Activated B cell treated with CpG ODN at 0.5 μM for 24 hours (primary cell): ENCODE data around the gene DYNLT3. TPM values are rescaled to one million over a fixed set of nuclear protein-coding genes. Genes with fewer than 3 reads are reported as not detected.

Source experiments
- ATAC-seq: fragments of 200-7000 bp; cut with Tn5 transposase; one replicate; pipeline ENCODE4 v1.10.0; 2021; ENCODE audit warnings: low read depth, mild to moderate bottlenecking, moderate library complexity
- CTCF ChIA-PET: fragments of 350-600 bp; sonication (Branson Sonifier 250); formaldehyde crosslinking; loops from one replicate; lab custom pipeline; 2021; ENCODE audit warnings: antibody characterized with exemption; lab: Charles Lee
- POLR2A ChIA-PET: fragments of 350-600 bp; sonication (Branson Sonifier 250); formaldehyde crosslinking; loops from one replicate; lab custom pipeline; 2021; ENCODE audit warnings: antibody characterized with exemption; lab: Charles Lee
- DNase-seq: peaks from one replicate; pipeline ENCODE4 v3.0.0; 2022
- H3K27ac Mint-ChIP-seq: one replicate; pipeline ENCODE4 v1.8.0; 2020; ENCODE audit warnings: mixed read lengths
- H3K27me3 Mint-ChIP-seq: one replicate; pipeline ENCODE4 v1.8.0; 2021; ENCODE audit warnings: mixed read lengths
- H3K36me3 Mint-ChIP-seq: one replicate; pipeline ENCODE4 v1.8.0; 2021; ENCODE audit warnings: low read depth, mixed read lengths
- H3K4me1 Mint-ChIP-seq: one replicate; pipeline ENCODE4 v1.8.0; 2021; ENCODE audit warnings: mixed read lengths
- H3K4me3 Mint-ChIP-seq: one replicate; pipeline ENCODE4 v1.8.0; 2020; ENCODE audit warnings: mild to moderate bottlenecking, mixed read lengths
- H3K9me3 Mint-ChIP-seq: one replicate; pipeline ENCODE4 v1.8.0; 2020; ENCODE audit warnings: mixed read lengths
- intact Hi-C: fragments of 100-400 bp; cut with micrococcal nuclease; formaldehyde crosslinking; loops from one replicate; pipeline ENCODE4 v1.15.1; 2024
- total RNA-seq: library from RNA; stranded (reverse); gene quantifications from 2 replicates; pipeline ENCODE4 v1.2.3, GENCODE V29; 2022
- TF ChIP-seq, protein P1 (sequence below): fragments of 200-600 bp; IDR thresholded peaks from one replicate; pipeline ENCODE4 v1.8.0; 2022; ENCODE audit warnings: antibody characterized with exemption, mild to moderate bottlenecking

Gene DYNLT3
- total RNA-seq, 1 donor from 2014 or later: 19.1 TPM

GRCh38 chrX:37873220-37873619 is 25.8 kb upstream of the DYNLT3 start:
- intact Hi-C loops: no loop called here
- H3K4me1 Mint-ChIP-seq: no peaks in the 10 kb centered on the region
- ATAC-seq: no peak
- POLR2A ChIA-PET: no interaction called here
- no peak overlapping the region for H3K4me3 Mint-ChIP-seq
- no peaks in the 10 kb centered on the region for H3K9me3 Mint-ChIP-seq
- CTCF ChIA-PET: no interaction called here
- H3K27me3 Mint-ChIP-seq: peaks cover 5% of the 10 kb centered on the region
- DNase-seq: no peak
- no peaks in the 10 kb centered on the region for H3K36me3 Mint-ChIP-seq
- H3K27ac Mint-ChIP-seq: no peak overlapping the region
- TF ChIP-seq, protein P1, sequence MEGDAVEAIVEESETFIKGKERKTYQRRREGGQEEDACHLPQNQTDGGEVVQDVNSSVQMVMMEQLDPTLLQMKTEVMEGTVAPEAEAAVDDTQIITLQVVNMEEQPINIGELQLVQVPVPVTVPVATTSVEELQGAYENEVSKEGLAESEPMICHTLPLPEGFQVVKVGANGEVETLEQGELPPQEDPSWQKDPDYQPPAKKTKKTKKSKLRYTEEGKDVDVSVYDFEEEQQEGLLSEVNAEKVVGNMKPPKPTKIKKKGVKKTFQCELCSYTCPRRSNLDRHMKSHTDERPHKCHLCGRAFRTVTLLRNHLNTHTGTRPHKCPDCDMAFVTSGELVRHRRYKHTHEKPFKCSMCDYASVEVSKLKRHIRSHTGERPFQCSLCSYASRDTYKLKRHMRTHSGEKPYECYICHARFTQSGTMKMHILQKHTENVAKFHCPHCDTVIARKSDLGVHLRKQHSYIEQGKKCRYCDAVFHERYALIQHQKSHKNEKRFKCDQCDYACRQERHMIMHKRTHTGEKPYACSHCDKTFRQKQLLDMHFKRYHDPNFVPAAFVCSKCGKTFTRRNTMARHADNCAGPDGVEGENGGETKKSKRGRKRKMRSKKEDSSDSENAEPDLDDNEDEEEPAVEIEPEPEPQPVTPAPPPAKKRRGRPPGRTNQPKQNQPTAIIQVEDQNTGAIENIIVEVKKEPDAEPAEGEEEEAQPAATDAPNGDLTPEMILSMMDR: no peak

- TF ChIP-seq, protein P1: no peak
- peaks cover 5% of the 10 kb centered on the region for H3K27me3 Mint-ChIP-seq
- no peaks in the 10 kb centered on the region for H3K36me3 Mint-ChIP-seq
- ChIA-PET CTCF (no interaction called here), POLR2A (no interaction called here)
- no peak for DNase-seq
- no peaks in the 10 kb centered on the region for H3K9me3 Mint-ChIP-seq
- peaks cover 4% of the 10 kb centered on the region for H3K4me1 Mint-ChIP-seq
- no peak for ATAC-seq
- intact Hi-C loops: no loop called here
- no peak overlapping the region for H3K27ac Mint-ChIP-seq
- H3K4me3 Mint-ChIP-seq: no peak overlapping the region
Measured at GRCh38 chrX:37872303-37872655, 24.9 kb upstream of the DYNLT3 start.

DNA sequence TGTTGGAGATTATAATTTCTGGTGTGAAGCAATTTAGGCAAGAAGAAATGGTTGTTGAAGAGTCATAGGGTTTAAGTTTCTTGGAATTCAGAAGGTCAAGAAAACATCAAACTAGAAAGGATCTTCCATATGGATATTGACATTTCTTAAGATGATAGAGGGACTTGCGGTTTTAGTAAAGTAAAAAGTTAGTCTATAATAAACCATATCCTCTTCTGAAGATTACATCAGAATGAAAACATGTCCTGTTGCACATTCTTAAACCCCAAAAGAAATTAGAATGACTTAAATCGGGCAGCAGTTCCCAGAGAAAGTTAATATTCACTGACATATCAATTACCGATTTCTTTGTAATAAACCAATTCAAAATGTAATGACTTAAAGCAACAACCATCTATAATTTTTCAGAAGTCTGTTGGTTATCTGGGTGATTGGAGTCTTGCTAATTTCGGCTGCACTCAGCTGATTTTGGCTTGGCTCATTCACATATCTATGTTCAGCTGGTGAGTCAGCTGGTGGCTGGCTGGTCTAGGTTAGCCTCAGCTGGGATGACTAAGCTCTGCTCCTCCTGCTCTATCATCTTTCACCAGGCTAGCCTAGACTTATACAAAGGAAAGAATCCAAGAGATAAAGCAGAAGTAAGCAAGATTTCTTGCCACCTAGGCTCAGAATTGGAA is 24.4 kb upstream of the DYNLT3 start:
- intact Hi-C loops: no loop called here
- peaks cover 4% of the 10 kb centered on the region for H3K4me1 Mint-ChIP-seq
- TF ChIP-seq, protein P1: no peak
- no peak for DNase-seq
- H3K36me3 Mint-ChIP-seq: no peaks in the 10 kb centered on the region
- ChIA-PET CTCF (no interaction called here), POLR2A (no interaction called here)
- peaks cover 5% of the 10 kb centered on the region for H3K27me3 Mint-ChIP-seq
- H3K27ac Mint-ChIP-seq: no peak overlapping the region
- no peak for ATAC-seq
- no peaks in the 10 kb centered on the region for H3K9me3 Mint-ChIP-seq
- H3K4me3 Mint-ChIP-seq: no peak overlapping the region

- ATAC-seq: no peak
- H3K9me3 Mint-ChIP-seq: no peaks in the 10 kb centered on the region
- ChIA-PET POLR2A (no interaction called here), CTCF (no interaction called here)
- no peak overlapping the region for H3K27ac Mint-ChIP-seq
- intact Hi-C loops: no loop called here
- no peaks in the 10 kb centered on the region for H3K36me3 Mint-ChIP-seq
- H3K4me3 Mint-ChIP-seq: no peak overlapping the region
- H3K4me1 Mint-ChIP-seq: peaks cover 4% of the 10 kb centered on the region
- H3K27me3 Mint-ChIP-seq: no peaks in the 10 kb centered on the region
- DNase-seq: no peak
- TF ChIP-seq, protein P1: no peak
Measured at GRCh38 chrX:37867536-37868153, 20.3 kb upstream of the DYNLT3 start.

DNA sequence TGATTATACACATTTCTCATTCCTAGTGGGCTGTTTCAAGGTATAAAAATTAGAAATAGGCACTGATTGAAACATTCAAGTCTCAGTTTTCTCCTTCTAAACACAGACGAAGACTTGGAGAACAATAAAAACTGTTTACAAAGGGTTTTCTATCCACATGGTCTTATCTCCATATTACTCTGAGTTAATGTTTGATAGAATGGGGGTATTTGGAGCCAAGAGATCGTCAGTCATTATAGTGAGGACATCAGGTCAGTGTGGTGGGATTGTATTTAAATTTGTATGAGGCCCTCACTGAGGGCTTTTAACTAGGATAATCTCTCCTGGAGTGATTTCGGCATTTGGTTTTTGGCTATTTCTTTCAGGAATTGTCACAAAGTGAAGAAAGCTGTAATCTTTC is 16.4 kb upstream of the DYNLT3 start:
- H3K4me1 Mint-ChIP-seq: peaks cover 4% of the 10 kb centered on the region
- no peak overlapping the region for H3K27ac Mint-ChIP-seq
- intact Hi-C loops: no loop called here
- H3K36me3 Mint-ChIP-seq: no peaks in the 10 kb centered on the region
- H3K9me3 Mint-ChIP-seq: no peaks in the 10 kb centered on the region
- peaks cover 3% of the 10 kb centered on the region for H3K27me3 Mint-ChIP-seq
- POLR2A ChIA-PET: no interaction called here
- CTCF ChIA-PET: no interaction called here
- H3K4me3 Mint-ChIP-seq: no peak overlapping the region
- no peak for ATAC-seq
- TF ChIP-seq, protein P1: no peak
- DNase-seq: no peak
